ENCODE data around the gene C1RL.
A peak's percentile ranks its signal among the peaks of the same experiment; 100 is the strongest.

C1RL gene, protein sequence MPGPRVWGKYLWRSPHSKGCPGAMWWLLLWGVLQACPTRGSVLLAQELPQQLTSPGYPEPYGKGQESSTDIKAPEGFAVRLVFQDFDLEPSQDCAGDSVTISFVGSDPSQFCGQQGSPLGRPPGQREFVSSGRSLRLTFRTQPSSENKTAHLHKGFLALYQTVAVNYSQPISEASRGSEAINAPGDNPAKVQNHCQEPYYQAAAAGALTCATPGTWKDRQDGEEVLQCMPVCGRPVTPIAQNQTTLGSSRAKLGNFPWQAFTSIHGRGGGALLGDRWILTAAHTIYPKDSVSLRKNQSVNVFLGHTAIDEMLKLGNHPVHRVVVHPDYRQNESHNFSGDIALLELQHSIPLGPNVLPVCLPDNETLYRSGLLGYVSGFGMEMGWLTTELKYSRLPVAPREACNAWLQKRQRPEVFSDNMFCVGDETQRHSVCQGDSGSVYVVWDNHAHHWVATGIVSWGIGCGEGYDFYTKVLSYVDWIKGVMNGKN

DNA sequence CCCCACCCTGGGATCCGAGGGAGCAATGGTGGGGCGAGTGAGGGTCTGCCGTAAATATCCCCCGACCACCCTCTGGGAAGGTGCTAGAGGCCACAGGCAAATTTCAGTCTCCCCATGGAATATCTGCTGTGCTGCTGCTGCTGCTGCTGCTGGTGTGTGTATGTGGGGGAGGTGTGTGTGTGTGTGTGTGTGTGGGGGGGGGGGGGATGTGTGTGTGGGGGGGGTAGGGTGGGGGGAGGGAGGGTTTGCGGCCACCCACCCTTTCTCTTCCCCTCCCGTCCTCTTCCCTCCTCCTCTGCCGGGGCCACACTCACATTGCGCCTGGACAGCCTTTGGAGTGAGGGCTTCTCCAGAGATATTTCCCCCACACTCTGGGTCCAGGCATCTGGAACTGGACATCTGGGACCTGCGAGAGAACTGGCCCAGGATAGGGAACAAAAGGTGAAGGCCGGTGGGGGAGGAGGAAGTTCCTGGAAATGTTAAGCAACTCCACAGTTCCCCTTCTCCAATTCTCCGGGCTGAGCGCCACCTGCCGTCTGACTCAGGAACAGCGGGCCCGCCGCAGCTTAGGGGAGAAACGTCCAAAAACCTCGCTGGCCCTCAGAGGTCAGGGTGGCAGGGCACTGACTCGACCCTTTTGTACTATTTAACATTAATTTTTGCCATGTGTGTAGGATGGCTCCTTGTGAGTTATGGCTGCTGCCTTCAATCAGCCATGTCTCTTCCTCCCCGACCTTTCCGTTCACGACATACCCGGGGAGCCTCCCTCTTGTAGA lies at the start of gene C1RL:
Gene C1RL (minus strand): TSS at position 419 of the 776 bp plus-strand sequence. CDS start 34 bp downstream, at position 385.
- DNase-seq (ENCODE audit: low read depth in 2 of 2) = peak; percentile 62 to 75

DNA sequence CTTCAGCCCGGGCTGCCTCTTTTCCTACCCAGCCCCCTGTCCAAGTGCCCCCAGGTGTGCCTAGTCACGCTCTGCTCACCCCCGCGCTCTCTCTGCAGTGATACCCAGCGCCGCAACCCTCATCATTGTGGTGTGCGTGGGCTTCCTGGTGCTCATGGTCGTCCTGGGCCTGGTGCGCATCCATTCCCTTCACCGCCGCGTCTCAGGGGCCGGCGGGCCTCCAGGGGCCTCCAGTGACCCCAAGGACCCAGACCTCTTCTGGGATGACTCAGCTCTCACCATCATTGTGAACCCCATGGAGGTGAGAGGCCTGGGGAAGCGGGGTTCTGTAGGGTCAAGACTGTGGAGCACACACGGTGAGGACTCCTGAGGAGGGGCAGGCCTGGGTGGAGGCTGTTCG lies 48.4 kb upstream of the C1RL start:
- DNase-seq (ENCODE audit: low read depth in 2 of 2) = no peak

DNA sequence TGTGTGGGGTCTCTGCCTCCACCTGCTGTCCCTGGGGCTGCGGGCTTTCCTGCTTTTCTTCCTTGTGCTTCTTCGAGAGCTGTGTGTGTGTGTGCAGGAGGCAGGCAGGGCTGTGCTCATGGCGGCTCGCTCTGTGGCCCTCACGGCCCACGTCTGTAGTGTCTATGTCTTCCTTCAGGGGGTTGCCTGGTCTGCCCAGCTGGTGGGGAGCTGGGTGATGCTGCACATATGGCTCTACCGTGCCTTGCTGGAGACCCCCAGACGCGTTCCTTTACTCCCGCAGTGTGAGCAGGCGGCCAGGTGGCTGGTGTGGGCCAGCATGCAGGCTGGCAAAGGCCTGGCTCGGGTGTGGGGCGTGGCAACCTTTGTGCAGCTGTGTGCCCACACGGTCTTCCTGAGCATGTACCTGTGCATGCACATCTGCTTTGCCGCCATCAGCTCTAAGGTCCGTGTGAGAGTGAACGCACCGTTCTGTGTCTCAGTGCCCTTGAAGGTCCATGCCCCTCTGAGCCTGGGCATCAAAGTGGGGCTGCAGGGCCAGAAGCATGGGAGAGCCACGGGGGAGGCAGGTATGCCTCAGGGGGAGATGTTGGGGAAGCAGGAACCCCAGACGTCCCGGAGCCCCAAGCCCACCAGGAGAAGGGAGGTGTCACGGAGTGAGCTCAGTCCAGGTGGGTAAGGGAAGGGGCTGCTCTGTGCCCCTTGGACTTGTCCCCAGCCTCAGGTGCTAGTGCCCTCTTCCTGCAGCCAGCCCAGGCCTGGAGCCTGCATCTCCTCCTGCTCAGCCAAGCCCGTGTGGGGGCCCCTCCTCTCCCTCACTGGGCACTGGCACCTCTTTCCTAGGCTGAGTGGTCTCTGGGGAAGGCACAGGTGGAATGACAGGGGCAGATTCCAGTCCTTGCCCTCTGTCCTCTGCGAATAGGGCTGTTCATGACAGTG lies 47.5 kb upstream of the C1RL start:
- DNase-seq (ENCODE audit: low read depth in 2 of 2) = no peak

DNA sequence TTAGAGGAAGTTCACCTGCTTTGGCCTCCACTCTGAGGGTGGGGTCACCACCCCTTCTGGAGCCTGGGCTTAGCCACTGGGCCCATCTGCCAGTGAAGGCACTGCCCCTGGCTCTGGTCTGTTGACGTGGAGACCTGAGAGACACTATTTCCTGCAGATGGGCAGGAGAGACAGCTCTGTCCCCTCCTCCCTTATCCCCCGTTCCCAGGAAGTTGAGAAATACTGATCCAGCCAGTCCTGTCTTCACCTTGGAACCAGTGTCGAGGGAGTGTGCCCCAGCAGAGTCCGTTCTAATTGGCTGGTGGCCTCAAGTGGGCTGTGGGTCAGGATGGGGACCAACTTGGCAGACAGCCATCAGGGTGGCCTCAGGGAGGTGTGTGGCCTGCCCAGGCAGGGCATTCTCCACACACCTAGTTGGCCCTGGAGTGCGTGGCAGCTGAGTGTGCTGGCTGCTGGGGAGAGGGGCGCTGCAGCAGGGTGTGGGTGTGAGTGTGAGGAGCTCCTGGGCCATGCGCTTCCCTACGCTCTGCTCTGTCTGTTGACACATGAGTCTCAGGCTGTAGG lies 46.5 kb upstream of the C1RL start:
- no peak for DNase-seq (ENCODE audit: low read depth in 2 of 2)

DNA sequence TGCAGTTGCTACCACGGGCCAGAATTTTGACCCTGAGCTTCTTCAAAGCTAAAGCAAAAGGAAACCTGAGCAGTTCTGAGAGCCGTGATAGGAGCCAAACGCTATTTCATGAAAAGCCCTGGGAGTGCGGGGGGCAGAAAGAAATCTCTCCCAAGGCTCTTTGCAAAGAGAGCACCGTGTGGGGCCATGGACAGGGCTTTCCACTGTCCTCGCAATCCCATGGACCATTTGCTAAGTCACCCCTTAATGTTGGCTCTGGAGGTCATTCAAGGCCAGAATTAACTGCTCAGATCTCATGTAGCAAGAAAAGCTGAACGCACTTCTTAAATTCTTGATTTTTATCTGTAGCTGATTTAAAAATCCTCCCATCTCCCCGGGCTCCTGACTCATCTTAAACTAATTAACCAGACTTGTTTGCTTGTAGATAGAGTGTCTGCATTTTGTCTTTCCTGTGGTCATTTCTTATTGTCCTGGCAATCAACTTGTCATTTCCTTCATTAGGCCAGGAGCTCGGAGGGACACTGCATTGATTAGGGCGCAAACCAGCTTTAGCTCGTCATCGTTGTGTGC lies 46.0 kb upstream of the C1RL start:
- no peak for DNase-seq (ENCODE audit: low read depth in 2 of 2)

DNA sequence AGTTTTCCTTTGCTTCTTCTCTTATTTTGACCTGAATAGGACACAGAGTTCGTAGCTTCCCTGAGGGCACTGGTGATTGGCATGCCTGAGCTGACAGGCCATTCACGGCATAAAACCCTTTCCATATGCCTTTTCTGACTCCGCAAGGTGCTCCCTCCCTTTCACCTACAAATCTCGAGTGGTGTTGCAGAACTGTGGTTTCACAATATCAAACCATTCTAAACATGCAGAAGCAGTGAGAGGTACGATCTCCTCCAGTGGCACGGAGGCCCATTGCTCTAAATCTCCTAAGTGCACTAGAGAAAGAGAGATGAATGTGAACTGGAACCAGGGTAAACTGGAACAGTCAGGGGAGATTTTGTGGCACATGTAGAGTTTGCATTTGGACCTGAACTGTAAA lies 45.0 kb upstream of the C1RL start:
- no peak for DNase-seq (ENCODE audit: low read depth in 2 of 2)

DNA sequence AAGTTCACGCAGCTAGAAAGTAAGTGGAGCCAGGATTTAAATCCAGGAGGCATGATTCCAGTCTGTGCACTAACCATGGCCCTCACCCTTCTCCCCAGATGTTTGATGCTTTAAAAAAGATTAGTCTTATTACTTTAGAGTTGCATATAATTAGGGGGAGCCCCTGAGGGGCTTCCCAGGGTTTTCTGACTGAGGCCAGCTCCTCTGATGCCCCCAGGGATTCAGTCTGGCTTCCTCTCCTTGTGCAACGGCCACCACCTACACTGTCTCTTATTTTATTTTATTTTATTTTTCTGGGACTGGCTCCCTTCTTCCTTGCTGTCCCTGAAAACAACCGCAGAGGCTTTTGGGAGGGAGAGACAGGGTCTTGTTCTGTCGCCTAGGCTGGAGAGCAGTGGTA lies 43.8 kb upstream of the C1RL start:
- DNase-seq (ENCODE audit: low read depth in 2 of 2) = no peak

DNA sequence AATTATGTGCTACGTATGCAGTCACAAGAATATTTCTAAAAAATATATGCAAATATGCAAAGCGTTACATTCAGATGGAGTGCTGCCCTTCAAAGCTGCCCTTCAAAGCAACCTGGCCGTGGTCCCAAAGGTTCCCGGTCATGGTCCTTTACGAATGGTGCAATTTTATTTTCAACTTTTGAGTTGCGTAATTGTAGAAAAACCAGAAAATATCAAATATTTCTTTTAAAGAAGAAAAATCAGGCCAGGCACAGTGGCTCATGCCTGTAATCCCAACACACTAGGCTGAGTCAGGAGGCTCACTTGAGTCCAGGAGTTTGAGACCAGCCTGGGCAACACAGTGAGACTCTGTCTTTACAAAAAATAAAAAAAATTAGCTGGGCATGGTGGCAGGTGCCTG lies 42.5 kb upstream of the C1RL start:
- no peak for DNase-seq (ENCODE audit: low read depth in 2 of 2)

DNA sequence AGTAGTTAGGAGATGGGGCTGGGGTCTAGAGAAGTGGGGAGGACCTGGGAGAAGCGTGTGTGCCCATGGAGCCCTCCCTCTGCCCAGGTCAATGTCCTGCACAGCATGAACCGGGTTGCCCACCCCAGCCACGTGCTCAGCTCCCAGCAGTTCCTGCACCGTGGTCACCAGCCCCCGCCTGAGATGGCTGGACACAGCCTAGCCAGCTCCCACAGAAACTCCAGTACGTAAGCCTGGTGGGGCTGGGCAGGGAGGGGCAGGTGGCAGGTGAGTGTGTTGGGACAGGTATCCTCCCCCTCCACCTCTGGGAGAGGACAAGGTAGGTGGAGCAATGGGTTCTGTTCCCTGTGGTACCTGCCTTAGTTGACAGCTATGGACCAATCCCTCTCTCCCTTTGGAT lies 41.8 kb upstream of the C1RL start:
- no peak for DNase-seq (ENCODE audit: low read depth in 2 of 2)

DNA sequence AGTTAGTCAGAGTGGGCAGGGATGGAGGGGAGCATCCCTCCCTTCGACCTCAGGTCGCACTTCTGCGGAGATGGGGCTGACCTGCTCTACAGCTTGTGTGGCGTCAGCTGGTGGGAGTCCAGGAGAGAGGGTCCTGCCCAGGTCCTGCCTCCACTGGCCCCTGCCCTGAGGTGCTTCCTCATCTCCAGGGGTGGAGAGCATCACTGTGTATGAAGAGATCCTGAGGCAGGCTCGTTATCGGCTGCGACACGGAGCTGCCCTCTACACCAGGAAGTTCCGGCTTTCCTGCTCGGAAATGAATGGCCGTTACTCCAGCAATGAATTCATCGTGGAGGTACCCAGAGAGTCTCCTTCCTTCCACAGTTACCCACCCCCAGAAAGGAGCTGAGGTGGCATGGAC lies 41.3 kb upstream of the C1RL start:
- no peak for DNase-seq (ENCODE audit: low read depth in 2 of 2)

DNA sequence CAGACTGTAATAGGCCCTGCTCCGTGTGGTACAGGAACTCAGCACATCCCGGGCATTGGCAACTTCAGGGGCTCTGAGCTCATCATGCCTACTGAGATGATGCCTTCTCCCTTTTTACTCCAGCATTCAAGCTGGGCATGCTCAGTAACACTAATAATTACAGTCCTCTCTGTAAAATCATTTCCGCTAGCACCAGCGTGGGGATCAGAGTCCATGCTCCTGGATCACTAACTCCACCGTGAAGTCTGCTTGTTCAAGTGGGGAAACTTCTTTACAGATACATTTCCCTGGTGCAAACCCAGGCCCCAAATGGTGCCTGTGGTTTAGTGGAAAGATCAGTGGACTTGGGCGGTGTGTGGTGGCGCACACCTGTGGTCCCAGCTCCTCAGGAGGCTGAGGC lies 37.9 kb upstream of the C1RL start:
- DNase-seq (ENCODE audit: low read depth in 2 of 2) = no peak

DNA sequence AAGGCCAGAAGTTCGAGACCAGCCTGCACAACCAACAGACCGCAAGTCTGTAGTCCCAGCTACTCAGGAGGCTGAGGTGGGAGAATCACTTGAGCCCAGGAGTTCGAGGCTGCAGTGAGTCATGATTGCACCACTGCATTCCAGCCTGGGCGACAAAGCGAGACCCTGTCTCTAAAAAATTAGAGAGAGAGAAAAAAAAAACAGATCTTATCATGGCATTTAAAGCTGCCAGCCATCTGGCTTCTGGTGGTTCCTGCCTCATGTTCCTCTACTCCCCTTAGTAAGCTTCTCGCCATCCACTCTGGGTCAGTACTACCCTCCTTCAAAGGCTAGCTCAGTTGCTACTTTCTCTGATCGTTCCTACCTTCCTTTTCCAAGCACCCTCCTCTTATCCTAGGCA lies 37.2 kb upstream of the C1RL start:
- DNase-seq (ENCODE audit: low read depth in 2 of 2) = no peak

DNA sequence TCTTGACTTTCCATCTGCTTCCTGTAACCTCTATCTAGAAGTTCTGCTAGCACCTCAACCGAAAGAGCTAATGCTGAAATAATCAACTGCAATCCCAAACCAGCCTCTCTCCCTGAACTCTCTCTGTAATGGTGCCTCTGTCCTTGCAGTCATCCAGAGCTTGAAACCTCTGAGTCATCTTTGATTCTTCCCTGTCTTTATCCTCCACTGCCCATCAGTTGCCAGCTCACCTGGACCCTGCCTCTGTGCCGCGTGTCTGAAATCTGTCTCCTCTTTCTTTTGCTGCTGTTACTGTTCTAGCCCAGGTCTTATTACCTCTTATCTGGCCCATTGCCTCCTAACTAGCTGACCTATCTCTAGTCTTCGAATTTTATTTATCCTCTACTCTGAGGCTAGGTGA lies 36.7 kb upstream of the C1RL start:
- DNase-seq (ENCODE audit: low read depth in 2 of 2) = no peak

DNA sequence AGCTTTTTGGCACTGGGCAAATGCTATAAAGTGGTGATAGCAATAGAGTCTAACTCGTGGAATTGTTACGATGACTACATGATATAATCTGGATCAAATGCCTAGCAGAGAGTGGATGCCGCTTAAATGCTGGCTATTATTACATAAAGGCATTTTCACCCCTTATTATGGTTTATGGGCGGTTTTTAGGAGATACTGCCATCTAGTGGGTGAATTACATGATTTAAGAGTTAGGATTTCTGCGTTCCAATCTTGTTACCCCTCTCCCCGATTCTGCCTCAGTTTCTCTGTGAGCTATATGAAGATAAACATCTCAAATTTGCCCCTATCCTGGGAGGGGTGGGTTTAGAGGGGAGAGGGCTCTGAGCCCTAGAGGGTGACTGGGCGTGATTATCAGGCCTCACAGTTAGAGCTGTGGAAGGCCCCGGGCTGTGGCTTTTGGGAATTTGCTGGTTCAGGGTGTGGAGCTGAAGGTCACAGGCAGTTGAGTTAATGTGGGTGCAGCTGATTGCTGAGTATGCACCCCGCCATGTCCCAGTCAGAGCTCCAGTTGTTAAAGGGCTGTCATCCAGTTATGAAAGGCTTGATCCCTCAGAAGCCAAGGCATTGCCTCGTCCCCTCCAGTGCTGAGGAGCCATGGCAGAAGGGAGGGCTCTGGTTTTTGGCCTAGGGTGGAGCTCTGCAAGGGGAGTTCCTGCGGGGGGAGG lies 35.6 kb upstream of the C1RL start:
- no peak for DNase-seq (ENCODE audit: low read depth in 2 of 2)

DNA sequence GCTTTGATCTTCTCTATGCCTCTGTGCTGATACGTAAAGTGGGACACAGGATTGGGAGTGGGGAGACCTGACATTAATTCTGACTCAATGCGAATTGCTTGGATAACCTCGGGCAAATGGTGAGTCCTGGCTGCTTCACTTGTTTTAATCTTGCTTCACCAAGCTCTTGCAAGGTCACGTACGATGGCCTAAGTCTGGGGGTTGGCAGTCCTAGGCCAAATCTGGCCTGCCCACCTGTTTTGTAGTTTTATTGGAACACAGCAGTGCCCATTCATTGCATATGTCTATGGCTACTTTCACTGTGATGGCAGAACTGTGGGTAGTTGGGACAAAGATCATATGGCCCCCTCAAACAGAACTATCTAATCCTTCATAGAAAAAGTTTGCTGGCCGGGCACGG lies 34.5 kb upstream of the C1RL start:
- no peak for DNase-seq (ENCODE audit: low read depth in 2 of 2)

DNA sequence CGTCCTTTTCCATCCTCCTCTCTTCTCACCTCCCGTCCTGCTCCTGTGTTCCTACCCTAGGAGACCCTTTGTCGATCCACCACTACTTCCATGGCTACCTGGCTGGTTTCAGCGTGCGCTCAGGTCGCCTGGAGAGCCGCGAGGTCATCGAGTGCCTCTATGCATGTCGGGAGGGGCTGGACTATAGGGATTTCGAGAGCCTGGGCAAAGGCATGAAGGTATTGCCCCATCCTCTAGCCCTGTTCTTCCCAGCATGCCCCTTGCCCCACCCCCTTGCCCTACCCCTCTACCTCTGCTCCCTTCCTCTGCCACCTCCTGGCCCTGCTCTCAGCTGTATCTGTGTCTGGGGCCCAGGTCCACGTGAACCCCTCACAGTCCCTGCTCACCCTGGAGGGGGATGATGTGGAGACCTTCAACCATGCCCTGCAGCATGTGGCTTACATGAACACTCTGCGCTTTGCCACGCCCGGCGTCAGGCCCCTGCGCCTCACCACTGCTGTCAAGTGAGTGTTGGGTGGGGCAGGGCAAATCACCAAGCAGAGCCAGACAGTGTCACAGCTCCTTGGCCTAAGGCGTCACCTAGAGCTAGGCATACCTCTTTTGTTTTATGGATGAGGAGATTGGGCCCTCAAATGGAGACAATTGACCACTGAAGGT lies 33.9 kb upstream of the C1RL start:
- no peak for DNase-seq (ENCODE audit: low read depth in 2 of 2)

DNA sequence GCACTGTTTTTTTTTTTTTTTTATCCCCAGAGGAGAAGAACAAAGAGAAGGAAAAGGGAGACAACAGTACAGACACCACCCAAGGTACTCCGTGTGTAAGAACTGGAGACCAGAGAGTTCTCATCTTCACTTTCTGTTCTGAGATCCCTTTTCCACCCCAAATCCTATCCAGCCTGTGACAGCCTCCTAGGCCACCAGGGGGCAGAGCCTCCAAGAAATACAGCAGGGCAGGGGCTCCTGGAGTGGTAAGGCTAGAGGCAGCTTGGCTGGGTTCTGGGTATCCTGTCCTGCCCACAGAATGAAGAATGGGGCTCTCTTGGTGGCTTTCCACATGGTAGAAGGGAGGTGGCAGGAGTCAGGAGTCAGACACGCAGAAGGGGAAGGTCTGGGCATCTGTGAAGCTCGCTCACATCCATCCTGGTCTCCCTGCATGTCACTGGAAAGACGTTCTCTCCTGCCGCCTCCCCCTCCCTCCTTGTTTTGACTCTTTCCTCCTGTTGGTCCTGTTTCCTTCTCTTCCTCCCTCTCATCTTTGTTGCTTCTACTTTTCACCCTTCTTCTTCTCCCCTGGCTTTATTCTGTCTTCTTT lies 33.1 kb upstream of the C1RL start:
- peak in 1 of 2 donors; percentile 28 for DNase-seq (ENCODE audit: low read depth in 2 of 2)

DNA sequence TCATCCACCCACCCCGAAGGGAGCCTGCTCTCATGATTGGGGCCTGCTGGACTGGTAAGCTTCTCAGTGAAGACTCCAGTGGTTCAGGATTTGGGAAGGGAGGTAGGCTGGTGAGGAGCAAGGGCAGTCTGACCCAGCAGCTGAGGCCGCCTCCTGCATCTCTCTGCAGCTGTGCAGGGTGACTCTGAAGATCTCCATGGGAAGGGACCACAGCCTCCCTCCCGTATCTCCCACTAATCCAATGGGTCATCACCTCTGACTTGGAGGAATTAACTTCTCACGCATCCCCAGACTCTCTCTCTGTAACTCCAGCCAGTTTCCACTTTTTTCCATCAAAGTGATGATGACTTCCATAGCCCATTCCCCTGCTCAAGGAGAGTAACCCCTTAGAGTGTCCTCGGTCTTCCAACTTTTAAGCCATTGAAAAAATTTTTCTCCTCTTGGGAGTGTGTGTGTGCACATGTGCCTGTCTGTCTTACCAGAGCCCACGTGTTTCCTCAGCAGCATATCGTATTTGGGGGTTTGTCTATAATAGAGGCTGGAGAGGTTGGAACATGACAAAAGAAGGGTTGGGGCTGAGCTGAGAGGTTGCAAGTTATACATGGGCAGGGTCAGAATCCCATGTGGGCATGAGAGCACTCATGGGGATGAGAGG lies 32.5 kb upstream of the C1RL start:
- no peak for DNase-seq (ENCODE audit: low read depth in 2 of 2)

DNA sequence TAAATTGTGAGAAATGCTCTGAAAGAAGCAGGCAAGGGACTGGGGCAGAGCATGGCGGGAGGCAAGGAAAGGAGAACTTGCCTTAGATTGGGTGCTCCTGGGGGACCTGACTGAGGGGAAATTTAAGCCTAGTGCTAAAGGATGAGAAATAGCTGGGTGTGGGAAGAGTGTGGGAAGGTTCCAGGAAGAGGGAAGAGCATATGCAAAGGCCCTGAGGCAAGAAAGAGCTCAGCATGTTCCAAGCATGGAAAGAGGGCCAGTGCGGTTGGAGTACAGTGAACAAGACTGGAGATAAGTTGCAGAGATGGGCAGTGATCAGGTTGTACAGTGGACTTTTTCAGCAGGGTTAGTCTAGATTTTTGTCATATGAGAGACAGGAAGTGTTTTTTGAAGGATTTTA lies 30.2 kb upstream of the C1RL start:
- DNase-seq (ENCODE audit: low read depth in 2 of 2) = no peak
